Suprapubic skin (tissue), 4 donors: ENCODE results near the gene GRID1.

Experiments used
- POLR2A ChIP-seq, 2 donors: fragments of 450-650 bp; IDR thresholded peaks; one replicate each; pipeline ENCODE4 v1.6.1; 2017; ENCODE audit warnings: antibody characterized with exemption in 2 of 2, mild to moderate bottlenecking in 2 of 2, moderate library complexity in 2 of 2
- POLR2AphosphoS5 ChIP-seq, 3 donors: sonication (generic); formaldehyde crosslinking; IDR thresholded peaks; one replicate each; pipeline ENCODE4 v1.6.1; 2017; ENCODE audit warnings: antibody characterized with exemption in 3 of 3
- TF ChIP-seq, protein P1 (sequence below), 2 donors: fragments of 200-600 bp in 1 of 2; fragments of 450-650 bp in 1 of 2; sonication (generic) in 1 of 2; IDR thresholded peaks; one replicate each; pipeline ENCODE4 v1.5.1; 2016 to 2019; ENCODE audit warnings: antibody characterized with exemption in 2 of 2, mild to moderate bottlenecking in 1 of 2, moderate library complexity in 1 of 2

DNA sequence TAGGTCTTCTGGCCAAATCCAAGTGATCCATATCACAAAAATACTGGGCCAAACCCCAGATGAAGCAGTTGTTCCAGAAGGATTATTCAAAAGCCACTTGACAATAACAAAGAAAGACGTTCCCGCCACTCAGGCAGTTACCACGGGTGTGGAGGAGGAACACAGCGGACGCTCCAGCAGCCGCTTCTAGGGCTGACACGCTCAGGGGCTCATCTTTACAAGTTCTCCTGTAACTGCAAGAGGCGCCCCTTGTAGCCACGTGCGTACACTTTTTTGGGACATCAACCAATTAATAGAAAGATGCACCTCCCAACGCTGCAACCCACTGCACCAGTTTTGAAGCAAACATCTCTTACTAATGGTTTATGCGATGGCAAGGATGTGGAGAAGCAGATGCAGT is 159.4 kb downstream of the GRID1 start:
- TF ChIP-seq, protein P1, sequence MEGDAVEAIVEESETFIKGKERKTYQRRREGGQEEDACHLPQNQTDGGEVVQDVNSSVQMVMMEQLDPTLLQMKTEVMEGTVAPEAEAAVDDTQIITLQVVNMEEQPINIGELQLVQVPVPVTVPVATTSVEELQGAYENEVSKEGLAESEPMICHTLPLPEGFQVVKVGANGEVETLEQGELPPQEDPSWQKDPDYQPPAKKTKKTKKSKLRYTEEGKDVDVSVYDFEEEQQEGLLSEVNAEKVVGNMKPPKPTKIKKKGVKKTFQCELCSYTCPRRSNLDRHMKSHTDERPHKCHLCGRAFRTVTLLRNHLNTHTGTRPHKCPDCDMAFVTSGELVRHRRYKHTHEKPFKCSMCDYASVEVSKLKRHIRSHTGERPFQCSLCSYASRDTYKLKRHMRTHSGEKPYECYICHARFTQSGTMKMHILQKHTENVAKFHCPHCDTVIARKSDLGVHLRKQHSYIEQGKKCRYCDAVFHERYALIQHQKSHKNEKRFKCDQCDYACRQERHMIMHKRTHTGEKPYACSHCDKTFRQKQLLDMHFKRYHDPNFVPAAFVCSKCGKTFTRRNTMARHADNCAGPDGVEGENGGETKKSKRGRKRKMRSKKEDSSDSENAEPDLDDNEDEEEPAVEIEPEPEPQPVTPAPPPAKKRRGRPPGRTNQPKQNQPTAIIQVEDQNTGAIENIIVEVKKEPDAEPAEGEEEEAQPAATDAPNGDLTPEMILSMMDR (IDR thresholded peaks at IDR 0.05) = no peak
- TF ChIP-seq POLR2AphosphoS5 (IDR thresholded peaks at IDR 0.05) (no peak), POLR2A (IDR thresholded peaks at IDR 0.05) (no peak)
